Testis (tissue), 2 donors: Measurements from ENCODE around the gene SUN1.

Source experiments
- CTCF ChIP-seq, 3 experiments: fragments of 450-650 bp in 2 of 3; fragments of 200-600 bp in 1 of 3; sonication (generic) in 1 of 3; IDR thresholded peaks; one replicate each; pipeline ENCODE4 v1.5.1; 2016 to 2019; ENCODE audit warnings: antibody characterized with exemption in 3 of 3, mild to moderate bottlenecking in 2 of 3, moderate library complexity in 1 of 3
- POLR2A ChIP-seq: fragments of 450-650 bp; IDR thresholded peaks from one replicate; pipeline ENCODE4 v1.6.1; 2017; ENCODE audit warnings: antibody characterized with exemption, mild to moderate bottlenecking, moderate library complexity

DNA sequence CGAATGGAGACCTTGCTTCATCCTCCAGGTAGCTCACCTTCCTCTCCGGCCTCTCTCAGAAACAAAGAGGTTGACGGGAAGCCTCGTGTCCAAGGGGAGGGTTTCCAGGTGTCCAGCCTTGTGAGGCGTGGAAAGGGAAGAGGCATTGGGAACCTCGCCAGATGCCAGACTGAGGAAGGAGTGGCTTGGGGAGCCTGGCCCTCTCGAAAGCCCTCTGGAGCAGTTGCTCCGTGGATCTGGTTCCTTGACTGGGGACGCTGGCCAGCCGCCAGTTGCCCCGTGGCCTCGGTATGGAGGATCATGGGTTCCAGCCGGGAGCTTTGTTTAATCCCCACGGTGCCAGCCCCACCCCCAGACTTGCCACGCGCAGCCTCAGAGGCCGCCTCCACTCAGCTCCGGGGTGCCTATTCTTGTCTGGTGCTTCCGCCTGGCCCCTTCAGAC is 30.3 kb upstream of the SUN1 start:
- TF ChIP-seq CTCF (IDR thresholded peaks at IDR 0.05) (no peak), POLR2A (no peak)
